ENCODE measurements around the gene GTPBP2. TPM values are rescaled to one million over a fixed set of nuclear protein-coding genes. Genes with fewer than 3 reads are reported as not detected.
A peak's percentile ranks its signal among the peaks of the same experiment; 100 is the strongest.
"Not testable (repeated sequence)": the region's sequence is repeated elsewhere in the genome, so short reads cannot be mapped to it uniquely, and the experiment has no call there.

Gene GTPBP2
- total RNA-seq, 1 donor: 61.2 TPM

- no peak for TF ChIP-seq CTCF (IDR thresholded peaks at IDR 0.05; ENCODE audit: insufficient read depth, low read length)
- no peak overlapping the region for H3K4me3 ChIP-seq (ENCODE audit: low read depth, low read length)
- peak; percentile 88 for DNase-seq (ENCODE audit: low read depth)
Observed at GRCh38 chr6:43604174-43604573, 24.9 kb downstream of the GTPBP2 start.

- no peak overlapping the region for H3K4me3 ChIP-seq (ENCODE audit: low read depth, low read length)
- TF ChIP-seq CTCF (IDR thresholded peaks at IDR 0.05; ENCODE audit: insufficient read depth, low read length): no peak
- no peak for DNase-seq (ENCODE audit: low read depth)
Observed at GRCh38 chr6:43600595-43600994, 28.5 kb downstream of the GTPBP2 start.

- no peak for TF ChIP-seq CTCF (IDR thresholded peaks at IDR 0.05; ENCODE audit: insufficient read depth, low read length)
- H3K4me3 ChIP-seq (ENCODE audit: low read depth, low read length): no peak overlapping the region
- DNase-seq (ENCODE audit: low read depth): peak; percentile 37
Observed at GRCh38 chr6:43593938-43594337, 35.1 kb downstream of the GTPBP2 start.

GRCh38 chr6:43589564-43589963 is 39.5 kb downstream of the GTPBP2 start:
- DNase-seq (ENCODE audit: low read depth): not testable (repeated sequence)

GRCh38 chr6:43588194-43588593 is 40.9 kb downstream of the GTPBP2 start:
- no peak overlapping the region for H3K4me3 ChIP-seq (ENCODE audit: low read depth, low read length)
- no peak for TF ChIP-seq CTCF (IDR thresholded peaks at IDR 0.05; ENCODE audit: insufficient read depth, low read length)
- DNase-seq (ENCODE audit: low read depth): no peak

More at GRCh38 chr6:43589564-43589963, 39.5 kb downstream of the GTPBP2 start:
- H3K4me3 ChIP-seq (ENCODE audit: low read depth, low read length): not testable (repeated sequence)

GRCh38 chr6:43584892-43585570 is 44.0 kb downstream of the GTPBP2 start:
- no peak for DNase-seq (ENCODE audit: low read depth)
- H3K4me3 ChIP-seq (ENCODE audit: low read depth, low read length): no peak overlapping the region
- TF ChIP-seq CTCF (IDR thresholded peaks at IDR 0.05; ENCODE audit: insufficient read depth, low read length): no peak

GRCh38 chr6:43582911-43583310 is 46.2 kb downstream of the GTPBP2 start:
- TF ChIP-seq CTCF (IDR thresholded peaks at IDR 0.05; ENCODE audit: insufficient read depth, low read length): no peak
- no peak overlapping the region for H3K4me3 ChIP-seq (ENCODE audit: low read depth, low read length)
- DNase-seq (ENCODE audit: low read depth): no peak
